Measurements from ENCODE around the gene TNNI2.

- TF ChIP-seq POLR2A (IDR thresholded peaks at IDR 0.05) (no peak), EP300 (IDR thresholded peaks at IDR 0.05) (no peak), CTCF (IDR thresholded peaks at IDR 0.05) (no peak)
Observed at GRCh38 chr11:1791912-1792311, 46.9 kb upstream of the TNNI2 start.

Data from suprapubic skin (tissue), 3 donors.